Activated CD4-positive, alpha-beta T cell treated with anti-CD3 and anti-CD28 coated beads, Interleukin-2, amount 10 ng/mL, durations not matched to agents 24 days and 14 days (primary cell): ENCODE results near the gene TMEM176B. TPM values are rescaled to one million over a fixed set of nuclear protein-coding genes. Genes with fewer than 3 reads are reported as not detected.
"Not testable (repeated sequence)": the region's sequence is repeated elsewhere in the genome, so short reads cannot be mapped to it uniquely, and the experiment has no call there.

Experiments
- DNase-seq: peaks from one replicate; pipeline ENCODE4 v3.0.0; 2022
- H3K27ac Mint-ChIP-seq: one replicate; pipeline ENCODE4 v1.8.0; 2022; ENCODE audit warnings: mild to moderate bottlenecking, mixed read lengths
- H3K27me3 Mint-ChIP-seq: one replicate; pipeline ENCODE4 v1.8.0; 2022; ENCODE audit warnings: mixed read lengths
- H3K36me3 Mint-ChIP-seq: one replicate; pipeline ENCODE4 v1.8.0; 2022; ENCODE audit warnings: low read depth, mild to moderate bottlenecking, mixed read lengths
- H3K4me1 Mint-ChIP-seq: one replicate; pipeline ENCODE4 v1.8.0; 2021; ENCODE audit warnings: mixed read lengths
- H3K4me3 Mint-ChIP-seq: one replicate; pipeline ENCODE4 v1.8.0; 2022; ENCODE audit warnings: mild to moderate bottlenecking, moderate library complexity, mixed read lengths
- H3K9me3 Mint-ChIP-seq: one replicate; pipeline ENCODE4 v1.8.0; 2021; ENCODE audit warnings: mixed read lengths
- intact Hi-C: fragments of 100-400 bp; cut with micrococcal nuclease; formaldehyde crosslinking; loops from one replicate; pipeline ENCODE4 v1.15.1; 2023
- total RNA-seq: library from RNA; stranded (reverse); gene quantifications from 2 replicates; pipeline ENCODE4 v1.2.3, GENCODE V29; 2022

Gene TMEM176B
- total RNA-seq, 1 donor from 2014 or later, result not detected

DNA sequence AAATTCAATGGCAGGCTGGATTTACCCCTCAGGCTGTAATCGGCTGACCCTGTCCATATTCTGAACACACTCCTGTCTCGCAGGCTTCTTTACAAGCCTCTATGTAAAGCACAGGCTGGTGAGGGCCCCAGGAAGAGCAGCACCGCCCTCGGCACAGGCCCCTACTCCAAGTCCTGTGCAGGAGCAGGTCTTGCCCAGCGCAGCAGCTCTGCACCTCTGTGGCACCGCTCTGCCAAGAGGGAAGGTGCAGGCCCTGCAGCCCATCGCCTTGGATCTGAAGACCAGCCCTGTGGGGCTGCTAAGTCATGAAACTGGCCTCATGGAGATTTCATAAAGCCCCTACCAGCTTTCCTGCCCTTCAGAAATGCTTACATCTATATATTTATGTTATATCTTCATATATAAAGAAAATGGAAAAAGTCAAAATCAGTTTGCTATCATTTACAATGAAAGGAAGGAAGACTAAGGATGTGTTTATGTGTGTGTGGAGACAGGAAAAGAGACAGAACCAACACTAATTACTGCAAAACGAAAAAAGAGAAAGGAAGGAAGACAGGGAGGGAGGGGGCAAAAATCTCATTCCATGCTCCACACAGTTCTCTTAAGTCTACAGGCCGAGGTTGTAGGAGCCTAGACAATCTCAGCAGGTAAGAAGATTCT lies 9.6 kb downstream of the TMEM176B start:
- Mint-ChIP-seq H3K27ac (no peak overlapping the region), H3K9me3 (no peaks in the 10 kb centered on the region), H3K27me3 (peaks cover 14% of the 10 kb centered on the region), H3K4me1 (peaks cover 9% of the 10 kb centered on the region), H3K4me3 (no peak overlapping the region), H3K36me3 (no peaks in the 10 kb centered on the region)
- intact Hi-C loops, result no loop called here
- DNase-seq, result no peak

GRCh38 chr7:150788474-150789269 lies 11.5 kb downstream of the TMEM176B start:
- H3K4me3 Mint-ChIP-seq, result no peak overlapping the region
- H3K4me1 Mint-ChIP-seq, result peaks cover 10% of the 10 kb centered on the region
- no peak for DNase-seq
- no peaks in the 10 kb centered on the region for H3K36me3 Mint-ChIP-seq
- no peak overlapping the region for H3K27ac Mint-ChIP-seq
- H3K9me3 Mint-ChIP-seq, result no peaks in the 10 kb centered on the region
- intact Hi-C loops, result no loop called here
- H3K27me3 Mint-ChIP-seq, result peaks cover 21% of the 10 kb centered on the region

GRCh38 chr7:150787321-150788281 lies 12.6 kb downstream of the TMEM176B start:
- H3K9me3 Mint-ChIP-seq, result no peaks in the 10 kb centered on the region
- no peak overlapping the region for H3K27ac Mint-ChIP-seq
- H3K27me3 Mint-ChIP-seq, result peaks cover 21% of the 10 kb centered on the region
- intact Hi-C loops, result no loop called here
- no peak overlapping the region for H3K4me3 Mint-ChIP-seq
- peaks cover 10% of the 10 kb centered on the region for H3K4me1 Mint-ChIP-seq
- no peaks in the 10 kb centered on the region for H3K36me3 Mint-ChIP-seq
- DNase-seq, result no peak

GRCh38 chr7:150784954-150785353 lies 15.2 kb downstream of the TMEM176B start:
- Mint-ChIP-seq H3K27ac (no peak overlapping the region), H3K36me3 (no peaks in the 10 kb centered on the region), H3K4me1 (peaks cover 10% of the 10 kb centered on the region), H3K4me3 (no peak overlapping the region), H3K9me3 (no peaks in the 10 kb centered on the region), H3K27me3 (peaks cover 33% of the 10 kb centered on the region)
- intact Hi-C loops, result no loop called here
- no peak for DNase-seq

- intact Hi-C loops, result no loop called here
- Mint-ChIP-seq H3K4me1 (peaks cover 10% of the 10 kb centered on the region), H3K36me3 (no peaks in the 10 kb centered on the region)
Measured at GRCh38 chr7:150784120-150784736, 15.9 kb downstream of the TMEM176B start.

DNA sequence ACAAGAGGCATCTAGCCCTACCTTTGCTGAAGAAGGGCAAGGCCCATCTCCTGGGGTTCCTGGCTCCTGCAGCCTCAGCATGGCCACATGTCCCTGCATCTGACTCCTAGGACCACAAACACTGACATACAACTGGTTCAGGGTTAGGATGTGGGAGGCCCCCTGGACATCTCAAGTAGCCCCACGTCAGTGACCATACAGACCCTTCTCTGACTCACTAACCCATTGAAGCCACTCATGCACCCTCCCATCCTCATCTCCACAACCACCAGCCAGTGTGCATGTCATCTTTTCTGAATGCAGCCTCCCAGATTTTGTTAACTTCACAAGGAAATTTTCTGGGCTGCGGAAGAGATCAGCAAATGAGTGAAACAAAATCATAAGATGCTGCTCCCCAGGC lies 18.2 kb downstream of the TMEM176B start:
- peaks cover 7% of the 10 kb centered on the region for H3K4me1 Mint-ChIP-seq
- H3K4me3 Mint-ChIP-seq, result no peak overlapping the region
- no peak overlapping the region for H3K27ac Mint-ChIP-seq
- peaks cover 35% of the 10 kb centered on the region for H3K27me3 Mint-ChIP-seq
- intact Hi-C loops, result no loop called here
- no peaks in the 10 kb centered on the region for H3K9me3 Mint-ChIP-seq
- no peak for DNase-seq
- H3K36me3 Mint-ChIP-seq, result no peaks in the 10 kb centered on the region

More at GRCh38 chr7:150784120-150784736, 15.9 kb downstream of the TMEM176B start:
- Mint-ChIP-seq H3K9me3 (no peaks in the 10 kb centered on the region), H3K27ac (no peak overlapping the region), H3K27me3 (peaks cover 33% of the 10 kb centered on the region), H3K4me3 (no peak overlapping the region)
- DNase-seq, result no peak

GRCh38 chr7:150781103-150781502 lies 19.1 kb downstream of the TMEM176B start:
- H3K36me3 Mint-ChIP-seq, result no peaks in the 10 kb centered on the region
- intact Hi-C loops, result no loop called here
- H3K4me1 Mint-ChIP-seq, result peaks cover 7% of the 10 kb centered on the region
- H3K27ac Mint-ChIP-seq, result no peak overlapping the region
- H3K4me3 Mint-ChIP-seq, result no peak overlapping the region
- peaks cover 37% of the 10 kb centered on the region for H3K27me3 Mint-ChIP-seq
- no peak for DNase-seq
- no peaks in the 10 kb centered on the region for H3K9me3 Mint-ChIP-seq

DNA sequence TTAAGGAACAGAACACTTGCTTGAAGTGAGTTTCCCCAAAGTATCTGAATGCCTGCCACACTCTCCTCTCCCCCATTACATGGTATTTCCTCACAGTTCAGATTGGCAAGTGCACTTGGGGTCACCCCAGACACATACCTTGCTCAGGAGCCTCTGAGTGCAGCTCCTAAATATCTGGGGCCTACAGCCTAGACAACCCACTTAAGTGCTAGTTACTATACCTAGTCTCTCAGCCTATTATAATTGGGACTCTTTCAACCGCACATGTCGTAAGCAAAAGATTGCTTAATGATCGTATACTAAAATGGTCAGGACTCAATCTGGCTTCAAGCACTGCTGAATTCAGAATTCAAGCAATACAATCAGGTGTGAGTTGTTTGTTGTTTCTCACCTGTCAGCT lies 19.9 kb downstream of the TMEM176B start:
- Mint-ChIP-seq H3K36me3 (no peaks in the 10 kb centered on the region), H3K9me3 (no peaks in the 10 kb centered on the region), H3K4me3 (no peak overlapping the region), H3K27ac (no peak overlapping the region), H3K27me3 (peaks cover 34% of the 10 kb centered on the region), H3K4me1 (no peaks in the 10 kb centered on the region)
- intact Hi-C loops, result no loop called here
- no peak for DNase-seq

GRCh38 chr7:150778738-150779301 lies 21.3 kb downstream of the TMEM176B start:
- peaks cover 5% of the 10 kb centered on the region for H3K9me3 Mint-ChIP-seq
- no peaks in the 10 kb centered on the region for H3K4me1 Mint-ChIP-seq
- intact Hi-C loops, result loop anchor here (5.0 kb wide), 1 partner anchor 208 kb away; no protein-coding TSS in a partner anchor
- no peak overlapping the region for H3K27ac Mint-ChIP-seq
- peaks cover 32% of the 10 kb centered on the region for H3K27me3 Mint-ChIP-seq
- peak; percentile 91 for DNase-seq
- no peak overlapping the region for H3K4me3 Mint-ChIP-seq
- peaks cover 3% of the 10 kb centered on the region for H3K36me3 Mint-ChIP-seq

- no peak for DNase-seq
- Mint-ChIP-seq H3K4me3 (no peak overlapping the region), H3K4me1 (no peaks in the 10 kb centered on the region), H3K27me3 (peaks cover 39% of the 10 kb centered on the region), H3K27ac (no peak overlapping the region), H3K9me3 (peaks cover 10% of the 10 kb centered on the region), H3K36me3 (peaks cover 6% of the 10 kb centered on the region)
- intact Hi-C loops, result loop anchor here (5.0 kb wide), 1 partner anchor 209 kb away; no protein-coding TSS in a partner anchor
Measured at GRCh38 chr7:150778014-150778737, 22.0 kb downstream of the TMEM176B start.

GRCh38 chr7:150774131-150774530 lies 26.0 kb downstream of the TMEM176B start:
- DNase-seq, intact Hi-C loops: not testable (repeated sequence)

GRCh38 chr7:150769768-150770167 lies 30.4 kb downstream of the TMEM176B start:
- Mint-ChIP-seq H3K9me3 (peaks cover 19% of the 10 kb centered on the region), H3K27me3 (peaks cover 26% of the 10 kb centered on the region), H3K4me1 (peaks cover 2% of the 10 kb centered on the region), H3K27ac (no peak overlapping the region), H3K4me3 (no peak overlapping the region), H3K36me3 (peaks cover 7% of the 10 kb centered on the region)
- no peak for DNase-seq
- intact Hi-C loops, result no loop called here

More at GRCh38 chr7:150774131-150774530, 26.0 kb downstream of the TMEM176B start:
- Mint-ChIP-seq H3K27me3 (peaks cover 38% of the 10 kb centered on the region), H3K27ac (peak overlapping the region; percentile 10), H3K9me3 (peaks cover 19% of the 10 kb centered on the region)
- H3K4me3 Mint-ChIP-seq, H3K4me1 Mint-ChIP-seq, H3K36me3 Mint-ChIP-seq: not testable (repeated sequence)
